HEK293T (cell line): ENCODE data around the gene HDAC8.

ENCODE experiments used
- BHLHE40 ChIP-seq: fragments of 450-650 bp; IDR thresholded peaks from 2 replicates; pipeline ENCODE4 v1.6.1; 2016; ENCODE audit warnings: mild to moderate bottlenecking, moderate library complexity, borderline replicate concordance
- CTBP1 ChIP-seq: fragments of 450-650 bp; IDR thresholded peaks from 2 replicates; pipeline ENCODE4 v1.6.1; 2016; ENCODE audit warnings: borderline replicate concordance
- ELF4 ChIP-seq: fragments of 450-650 bp; IDR thresholded peaks from 2 replicates; pipeline ENCODE4 v1.6.1; 2017; ENCODE audit warnings: antibody characterized with exemption
- SP1 ChIP-seq: fragments of 450-650 bp; IDR thresholded peaks from 2 replicates; pipeline ENCODE4 v1.6.1; 2017
- TARDBP ChIP-seq: fragments of 450-650 bp; IDR thresholded peaks from 2 replicates; pipeline ENCODE4 v1.6.1; 2016
- TF ChIP-seq, protein P1 (sequence below): fragments of 450-650 bp; IDR thresholded peaks from 2 replicates; pipeline ENCODE4 v1.6.1; 2016

DNA sequence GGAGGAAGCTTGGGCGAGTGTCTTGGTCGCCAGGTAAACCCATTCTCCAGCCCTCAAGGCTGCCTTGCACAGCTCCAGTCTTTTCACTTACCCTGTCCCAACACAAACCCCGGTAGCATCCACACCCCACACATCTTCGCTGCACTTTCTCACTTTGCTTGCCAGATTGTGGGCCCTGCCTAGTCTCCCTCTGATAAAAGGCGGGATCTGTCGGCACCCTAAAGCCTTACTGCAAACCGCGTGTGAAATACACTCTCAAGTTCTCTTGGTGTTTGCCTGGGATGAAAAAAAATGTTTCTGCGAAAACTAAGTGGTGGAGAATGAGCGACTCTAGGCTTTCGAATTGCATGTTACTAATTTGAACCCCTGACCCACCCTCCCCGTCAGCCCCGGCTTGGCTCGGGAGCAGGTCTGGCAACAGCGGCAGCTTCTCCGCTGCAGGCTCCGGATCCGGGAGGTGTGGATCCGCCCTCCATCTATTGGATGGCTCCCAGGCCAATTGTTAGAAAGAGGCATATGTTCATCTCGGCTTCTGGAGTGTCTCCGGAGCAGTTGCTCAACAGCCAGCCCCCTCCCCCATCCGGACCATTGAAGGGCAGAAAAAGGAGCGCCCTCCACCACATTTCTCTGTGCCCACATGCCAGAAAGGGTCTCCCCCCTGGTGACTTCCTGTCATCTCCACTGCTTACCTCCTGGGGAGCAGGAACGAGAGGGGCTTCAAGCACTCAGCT lies 263.9 kb downstream of the HDAC8 start:
- no peak for TF ChIP-seq TARDBP
- TF ChIP-seq BHLHE40 = no peak
- TF ChIP-seq CTBP1 = no peak; the same call in 1 of the 2 replicates
- TF ChIP-seq ELF4 = no peak
- TF ChIP-seq SP1 = no peak
- TF ChIP-seq, protein P1, sequence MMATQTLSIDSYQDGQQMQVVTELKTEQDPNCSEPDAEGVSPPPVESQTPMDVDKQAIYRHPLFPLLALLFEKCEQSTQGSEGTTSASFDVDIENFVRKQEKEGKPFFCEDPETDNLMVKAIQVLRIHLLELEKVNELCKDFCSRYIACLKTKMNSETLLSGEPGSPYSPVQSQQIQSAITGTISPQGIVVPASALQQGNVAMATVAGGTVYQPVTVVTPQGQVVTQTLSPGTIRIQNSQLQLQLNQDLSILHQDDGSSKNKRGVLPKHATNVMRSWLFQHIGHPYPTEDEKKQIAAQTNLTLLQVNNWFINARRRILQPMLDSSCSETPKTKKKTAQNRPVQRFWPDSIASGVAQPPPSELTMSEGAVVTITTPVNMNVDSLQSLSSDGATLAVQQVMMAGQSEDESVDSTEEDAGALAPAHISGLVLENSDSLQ = no peak
